Adrenal gland (tissue), 12 donors: Measurements from ENCODE around the gene MAEL. TPM values are rescaled to one million over a fixed set of nuclear protein-coding genes. Genes with fewer than 3 reads are reported as not detected.

Source experiments
- DNase-seq, 7 donors: peaks; one replicate each; pipeline ENCODE4 v3.0.0-alpha.2; 2019 to 2020
- H3K27ac ChIP-seq, 5 donors: fragments of 200-600 bp; sonication (generic) in 4 of 5; 1 replicate in 3 of 5; 2 replicates in 2 of 5; pipeline versions ENCODE4 v1.5.1 to v1.8.0; 2016 to 2020; ENCODE audit warnings: mild to moderate bottlenecking in 1 of 5
- H3K27me3 ChIP-seq: fragments of 200-600 bp; 2 replicates; pipeline ENCODE4 v1.8.0; 2021
- H3K36me3 ChIP-seq, 2 donors: fragments of 200-600 bp; replicated peaks in 1 of 2; 1 replicate in 1 of 2; 2 replicates in 1 of 2; pipeline versions ENCODE4 v1.5.1 to v1.8.0; 2018 to 2022
- H3K4me1 ChIP-seq, 2 donors: fragments of 200-600 bp; replicated peaks in 1 of 2; 1 replicate in 1 of 2; 2 replicates in 1 of 2; pipeline versions ENCODE4 v1.5.1 to v1.8.0; 2018 to 2021
- H3K4me3 ChIP-seq, 4 donors: fragments of 200-600 bp; sonication (generic) in 3 of 4; one replicate each; pipeline ENCODE4 v1.5.1; 2016 to 2018
- H3K9me3 ChIP-seq, 3 donors: fragments of 200-600 bp; sonication (generic) in 1 of 3; replicated peaks in 1 of 3; 1 replicate in 2 of 3; 2 replicates in 1 of 3; pipeline versions ENCODE4 v1.5.1 to v1.8.0; 2016 to 2021
- POLR2A ChIP-seq, 2 donors: fragments of 450-650 bp; IDR thresholded peaks; one replicate each; pipeline ENCODE4 v1.6.1; 2017; ENCODE audit warnings: antibody characterized with exemption in 2 of 2, mild to moderate bottlenecking in 2 of 2, moderate library complexity in 1 of 2
- WGBS, 4 donors: extraction: QIAGEN DNeasy Blood & Tissue Kit in 2 of 4; methylation state at CpG; one replicate each; pipeline versions ENCODE4 v1.1.5 to v1.1.7; 2013 to 2017; 5-methylcytosine and 5-hydroxymethylcytosine counted together
- intact Hi-C, 2 donors: fragments of 100-400 bp; cut with DNase I; formaldehyde crosslinking; loops; one replicate each; pipeline versions ENCODE4 v1.14.1 to v1.15.0; 2022 to 2023
- polyA plus RNA-seq, 3 donors: library from polyadenylated mRNA; stranded (reverse); fragments of 200-250 nt in 2 of 3; fragments of 350-450 nt in 1 of 3; fragmentation: Illumina TruSeq in 1 of 3; extraction: RNeasy Lipid Tissue Mini Kit (QIAGEN cat#74804) in 1 of 3; gene quantifications; one replicate each; pipeline ENCODE4 v1.2.3, GENCODE V29; 2013 to 2014
- total RNA-seq, 9 donors: library from RNA; depleted of rRNA in 4 of 9; stranded (reverse); fragments of >200 nt in 4 of 9; fragments of 120-200 nt in 1 of 9; fragmentation: NEBNext Ultra II Directional in 1 of 9; extraction: Animal tissue kit (Norgen Biotek cat#: 25700) in 1 of 9; gene quantifications; one replicate each; pipeline versions ENCODE4 v1.1.0 to v1.2.4, GENCODE V29; 2013 to 2023
- TF ChIP-seq, protein P1 (sequence below), 6 experiments: fragments of 450-650 bp in 4 of 6; fragments of 200-600 bp in 2 of 6; sonication (generic) in 1 of 6; IDR thresholded peaks; 1 replicate in 5 of 6; 2 replicates in 1 of 6; pipeline versions ENCODE4 v1.5.1 to v1.8.0; 2016 to 2021; ENCODE audit warnings: antibody characterized with exemption in 6 of 6, mild to moderate bottlenecking in 2 of 6, moderate library complexity in 1 of 6
- donor health status: healthy with polysubstance abuse.
- donor health status: Bipolar disorder and iron deficiency.
- donor health status: DM: yes; HTN: yes; CAD: no.
- donor health status: DM: no; HTN: no; CAD: no.
- donor health status: DM: no; HTN: no; CAD: no.
- donor health status: DM: yes; HTN: yes; CAD: no.

MAEL gene
- total and polyA plus RNA-seq, 12 donors = 0.17 TPM; not detected in 11

- H3K9me3 ChIP-seq = no peaks in the 10 kb centered on the region
- no peak for TF ChIP-seq POLR2A (IDR thresholded peaks at IDR 0.05)
- TF ChIP-seq, protein P1, sequence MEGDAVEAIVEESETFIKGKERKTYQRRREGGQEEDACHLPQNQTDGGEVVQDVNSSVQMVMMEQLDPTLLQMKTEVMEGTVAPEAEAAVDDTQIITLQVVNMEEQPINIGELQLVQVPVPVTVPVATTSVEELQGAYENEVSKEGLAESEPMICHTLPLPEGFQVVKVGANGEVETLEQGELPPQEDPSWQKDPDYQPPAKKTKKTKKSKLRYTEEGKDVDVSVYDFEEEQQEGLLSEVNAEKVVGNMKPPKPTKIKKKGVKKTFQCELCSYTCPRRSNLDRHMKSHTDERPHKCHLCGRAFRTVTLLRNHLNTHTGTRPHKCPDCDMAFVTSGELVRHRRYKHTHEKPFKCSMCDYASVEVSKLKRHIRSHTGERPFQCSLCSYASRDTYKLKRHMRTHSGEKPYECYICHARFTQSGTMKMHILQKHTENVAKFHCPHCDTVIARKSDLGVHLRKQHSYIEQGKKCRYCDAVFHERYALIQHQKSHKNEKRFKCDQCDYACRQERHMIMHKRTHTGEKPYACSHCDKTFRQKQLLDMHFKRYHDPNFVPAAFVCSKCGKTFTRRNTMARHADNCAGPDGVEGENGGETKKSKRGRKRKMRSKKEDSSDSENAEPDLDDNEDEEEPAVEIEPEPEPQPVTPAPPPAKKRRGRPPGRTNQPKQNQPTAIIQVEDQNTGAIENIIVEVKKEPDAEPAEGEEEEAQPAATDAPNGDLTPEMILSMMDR (IDR thresholded peaks at IDR 0.05) = no peak
- intact Hi-C loops = loop anchor here (5.0 to 10.0 kb wide), 4 partner anchors 147 to 383 kb away; no protein-coding TSS in a partner anchor
Measured at GRCh38 chr1:167059809-167060107, 70.7 kb downstream of the MAEL start.

GRCh38 chr1:167060141-167061072, 71.3 kb downstream of the MAEL start:
- no peaks in the 10 kb centered on the region for H3K9me3 ChIP-seq
- DNase-seq = no peak
- no peak overlapping the region for H3K4me3 ChIP-seq
- H3K27me3 ChIP-seq = peaks cover 9% of the 10 kb centered on the region
- TF ChIP-seq POLR2A (IDR thresholded peaks at IDR 0.05) = no peak
- TF ChIP-seq, protein P1 (IDR thresholded peaks at IDR 0.05) = peak in 1 of 6 experiments; percentile 15
- H3K27ac ChIP-seq = no peak overlapping the region
- intact Hi-C loops = loop anchor here in 1 of 2 donors (5.0 to 10.0 kb wide), 3 partner anchors 153 to 382 kb away; no protein-coding TSS in a partner anchor
- WGBS, 4 donors = 61 to 70% (median 67%) methylated on average over 10 of the region's 10 CpGs
- H3K36me3 ChIP-seq = no peaks in the 10 kb centered on the region
- H3K4me1 ChIP-seq = no peaks in the 10 kb centered on the region

More at GRCh38 chr1:167059809-167060107, 70.7 kb downstream of the MAEL start:
- Histone ChIP-seq H3K27ac (no peak overlapping the region), H3K36me3 (no peaks in the 10 kb centered on the region), H3K4me1 (no peaks in the 10 kb centered on the region), H3K27me3 (peaks cover 9% of the 10 kb centered on the region), H3K4me3 (no peak overlapping the region)
- WGBS, 4 donors = 16 to 35% (median 26%) methylated on average over 1 of the region's 1 CpG
- no peak for DNase-seq

- no peak for DNase-seq
- 52 to 78% (median 72%) methylated on average over 3 of the region's 3 CpGs for WGBS, 4 donors
- Histone ChIP-seq H3K9me3 (no peaks in the 10 kb centered on the region), H3K27ac (no peak overlapping the region), H3K4me1 (no peaks in the 10 kb centered on the region), H3K27me3 (peaks cover 9% of the 10 kb centered on the region), H3K36me3 (no peaks in the 10 kb centered on the region), H3K4me3 (no peak overlapping the region)
- intact Hi-C loops = loop anchor here in 1 of 2 donors (5.0 to 10.0 kb wide), 3 partner anchors 154 to 381 kb away; no protein-coding TSS in a partner anchor
- TF ChIP-seq, protein P1 (IDR thresholded peaks at IDR 0.05) = no peak
- TF ChIP-seq POLR2A (IDR thresholded peaks at IDR 0.05) = no peak
Measured at GRCh38 chr1:167061073-167061464, 72.0 kb downstream of the MAEL start.

- 71 to 75% (median 74%) methylated on average over 9 of the region's 9 CpGs for WGBS, 4 donors
Measured at GRCh38 chr1:167064621-167065020, 75.5 kb downstream of the MAEL start.

More at GRCh38 chr1:167064621-167065020, 75.5 kb downstream of the MAEL start:
- no peak for DNase-seq
- no peak overlapping the region for H3K27ac ChIP-seq
- no peaks in the 10 kb centered on the region for H3K36me3 ChIP-seq
- H3K4me3 ChIP-seq = no peak overlapping the region
- intact Hi-C loops = loop anchor here (5.0 to 10.0 kb wide), 4 partner anchors 150 to 468 kb away; no protein-coding TSS in a partner anchor
- no peaks in the 10 kb centered on the region for H3K9me3 ChIP-seq
- H3K27me3 ChIP-seq = peaks cover 10% of the 10 kb centered on the region
- H3K4me1 ChIP-seq = peaks cover 3 to 7% of the 10 kb centered on the region in 2 donors
- TF ChIP-seq, protein P1 (IDR thresholded peaks at IDR 0.05) = no peak
- no peak for TF ChIP-seq POLR2A (IDR thresholded peaks at IDR 0.05)
